ENCODE measurements around the gene SEC14L2.

SEC14L2 gene

GRCh38 chr22:30396871-30397655 lies at the start of gene SEC14L2:
Gene SEC14L2, plus strand, starts transcription at chr22:30397018. Its CDS starts 99 bp downstream, at chr22:30397117.
- peak; percentile 49 for DNase-seq (ENCODE audit: low spot score)

- no peak for DNase-seq (ENCODE audit: low spot score)
These were observed 49.4 kb upstream of the SEC14L2 start for GRCh38 chr22:30347255-30347892.

- no peak for DNase-seq (ENCODE audit: low spot score)
These were observed 48.4 kb upstream of the SEC14L2 start for GRCh38 chr22:30348404-30348803.

- DNase-seq (ENCODE audit: low spot score) = no peak
These were observed 48.0 kb upstream of the SEC14L2 start for GRCh38 chr22:30348809-30349208.

- DNase-seq (ENCODE audit: low spot score) = no peak
These were observed 45.6 kb upstream of the SEC14L2 start for GRCh38 chr22:30351226-30351625.

- DNase-seq (ENCODE audit: low spot score) = no peak
These were observed 42.2 kb upstream of the SEC14L2 start for GRCh38 chr22:30354644-30355043.

- DNase-seq (ENCODE audit: low spot score) = peak; percentile 81
These were observed 40.2 kb upstream of the SEC14L2 start, which contains the start of the genes CCDC157 and SF3A1 for GRCh38 chr22:30356449-30357235. Gene CCDC157, plus strand, starts transcription at chr22:30357007. Its CDS starts 8,994 bp downstream, at chr22:30366001. Gene SF3A1, minus strand, starts transcription at chr22:30356894. Its CDS starts 102 bp downstream, at chr22:30356792.

GRCh38 chr22:30357236-30357570 lies 39.6 kb upstream of the SEC14L2 start:
- no peak for DNase-seq (ENCODE audit: low spot score)

GRCh38 chr22:30357650-30358215 lies 39.1 kb upstream of the SEC14L2 start:
- DNase-seq (ENCODE audit: low spot score) = no peak

- DNase-seq (ENCODE audit: low spot score) = no peak
These were observed 38.3 kb upstream of the SEC14L2 start for GRCh38 chr22:30358541-30358940.

GRCh38 chr22:30361916-30362650 lies 34.7 kb upstream of the SEC14L2 start:
- DNase-seq (ENCODE audit: low spot score) = no peak

GRCh38 chr22:30362651-30363281 lies 34.1 kb upstream of the SEC14L2 start:
- DNase-seq (ENCODE audit: low spot score) = no peak

GRCh38 chr22:30365891-30366290 lies 30.9 kb upstream of the SEC14L2 start:
- DNase-seq (ENCODE audit: low spot score) = no peak

- DNase-seq (ENCODE audit: low spot score) = no peak
These were observed 28.4 kb upstream of the SEC14L2 start for GRCh38 chr22:30368420-30368819.

- DNase-seq (ENCODE audit: low spot score) = no peak
These were observed 26.1 kb upstream of the SEC14L2 start for GRCh38 chr22:30370641-30371230.

- no peak for DNase-seq (ENCODE audit: low spot score)
These were observed 25.5 kb upstream of the SEC14L2 start for GRCh38 chr22:30371321-30371720.

- no peak for DNase-seq (ENCODE audit: low spot score)
These were observed 24.8 kb upstream of the SEC14L2 start for GRCh38 chr22:30371981-30372380.

GRCh38 chr22:30372915-30373314 lies 23.9 kb upstream of the SEC14L2 start:
- no peak for DNase-seq (ENCODE audit: low spot score)

- DNase-seq (ENCODE audit: low spot score) = no peak
These were observed 23.2 kb upstream of the SEC14L2 start for GRCh38 chr22:30373331-30374325.

All from CD4-positive, alpha-beta T cell treated with Interleukin-2 at 100 ng/mL for 4 hours (primary cell).